ENCODE measurements around the gene KANSL1L. TPM values are rescaled to one million over a fixed set of nuclear protein-coding genes. Genes with fewer than 3 reads are reported as not detected.

Gene KANSL1L
- total RNA-seq, 1 donor from 2014 or later: 97.0 TPM

- DNase-seq: no peak
Observed at GRCh38 chr2:210000464-210001324, 170.5 kb downstream of the KANSL1L start.

GRCh38 chr2:209998596-209998995 is 172.6 kb downstream of the KANSL1L start:
- DNase-seq: no peak

- no peak for DNase-seq
Observed at GRCh38 chr2:209993968-209994367, 177.2 kb downstream of the KANSL1L start.

GRCh38 chr2:209990838-209991237 is 180.4 kb downstream of the KANSL1L start:
- no peak for DNase-seq

- DNase-seq: no peak
Observed at GRCh38 chr2:209988010-209988409, 183.2 kb downstream of the KANSL1L start.

- DNase-seq: no peak
Observed at GRCh38 chr2:209986415-209986814, 184.8 kb downstream of the KANSL1L start.

GRCh38 chr2:209985874-209986273 is 185.3 kb downstream of the KANSL1L start:
- DNase-seq: no peak

GRCh38 chr2:209984291-209984690 is 186.9 kb downstream of the KANSL1L start:
- DNase-seq: no peak

GRCh38 chr2:209977386-209978239 is 193.6 kb downstream of the KANSL1L start:
- DNase-seq: no peak

GRCh38 chr2:209976698-209977385 is 194.4 kb downstream of the KANSL1L start:
- DNase-seq: no peak

- no peak for DNase-seq
Observed at GRCh38 chr2:209974576-209974975, 196.6 kb downstream of the KANSL1L start.

- no peak for DNase-seq
Observed at GRCh38 chr2:209973328-209973727, 197.9 kb downstream of the KANSL1L start.

Other genes starting within 250 kb of the KANSL1L start
- 98.1 TPM for gene RPE, start 168.8 kb downstream of the KANSL1L start, total RNA-seq
- 9.2 TPM for gene ACADL, start 54.0 kb upstream of the KANSL1L start, total RNA-seq
- gene MYL1, start 143.8 kb upstream of the KANSL1L start, total RNA-seq: 3.3 TPM

All from occipital lobe (tissue), 2 donors.